Adrenal gland (tissue), 5 donors: Measurements from ENCODE around the gene DDX25.

Source experiments
- POLR2A ChIP-seq, 2 donors: fragments of 450-650 bp; IDR thresholded peaks; one replicate each; pipeline ENCODE4 v1.6.1; 2017; ENCODE audit warnings: antibody characterized with exemption in 2 of 2, mild to moderate bottlenecking in 2 of 2, moderate library complexity in 1 of 2
- TF ChIP-seq, protein P1 (sequence below), 6 experiments: fragments of 450-650 bp in 4 of 6; fragments of 200-600 bp in 2 of 6; sonication (generic) in 1 of 6; IDR thresholded peaks; 1 replicate in 5 of 6; 2 replicates in 1 of 6; pipeline versions ENCODE4 v1.5.1 to v1.8.0; 2016 to 2021; ENCODE audit warnings: antibody characterized with exemption in 6 of 6, mild to moderate bottlenecking in 2 of 6, moderate library complexity in 1 of 6
- donor health status: DM: no; HTN: no; CAD: no.

DNA sequence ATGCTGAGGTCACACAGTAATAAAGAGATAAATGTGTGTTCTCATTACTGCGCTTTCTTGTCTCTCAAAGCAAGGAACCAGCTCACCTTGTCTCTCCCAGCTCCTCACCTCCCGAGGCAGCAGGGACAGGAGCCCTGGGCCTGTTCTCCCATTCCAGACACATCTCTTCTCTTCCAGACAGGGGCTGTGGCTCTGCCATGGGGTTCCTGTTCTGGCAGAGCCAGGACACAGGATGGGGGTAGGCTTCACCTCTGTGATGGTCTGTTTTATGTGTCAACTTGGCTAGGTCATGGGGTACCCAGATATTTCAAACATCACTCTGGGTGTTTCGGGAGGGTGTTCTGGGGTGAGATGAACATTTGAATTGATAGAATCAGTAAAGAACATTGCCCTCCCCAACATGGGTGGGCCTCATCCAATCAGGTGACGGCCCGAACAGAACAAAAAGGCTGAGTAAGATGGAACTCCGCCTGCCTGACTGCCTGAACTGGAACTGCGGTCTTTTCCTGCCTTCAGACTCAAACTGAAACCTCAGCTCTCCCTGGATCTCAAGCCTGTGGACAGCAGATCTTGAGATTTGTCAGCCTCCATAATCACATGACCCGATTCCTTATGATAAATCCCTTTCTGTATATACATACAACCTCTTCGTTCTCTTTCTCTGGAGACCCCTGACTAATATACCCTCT lies 39.5 kb downstream of the DDX25 start:
- TF ChIP-seq, protein P1, sequence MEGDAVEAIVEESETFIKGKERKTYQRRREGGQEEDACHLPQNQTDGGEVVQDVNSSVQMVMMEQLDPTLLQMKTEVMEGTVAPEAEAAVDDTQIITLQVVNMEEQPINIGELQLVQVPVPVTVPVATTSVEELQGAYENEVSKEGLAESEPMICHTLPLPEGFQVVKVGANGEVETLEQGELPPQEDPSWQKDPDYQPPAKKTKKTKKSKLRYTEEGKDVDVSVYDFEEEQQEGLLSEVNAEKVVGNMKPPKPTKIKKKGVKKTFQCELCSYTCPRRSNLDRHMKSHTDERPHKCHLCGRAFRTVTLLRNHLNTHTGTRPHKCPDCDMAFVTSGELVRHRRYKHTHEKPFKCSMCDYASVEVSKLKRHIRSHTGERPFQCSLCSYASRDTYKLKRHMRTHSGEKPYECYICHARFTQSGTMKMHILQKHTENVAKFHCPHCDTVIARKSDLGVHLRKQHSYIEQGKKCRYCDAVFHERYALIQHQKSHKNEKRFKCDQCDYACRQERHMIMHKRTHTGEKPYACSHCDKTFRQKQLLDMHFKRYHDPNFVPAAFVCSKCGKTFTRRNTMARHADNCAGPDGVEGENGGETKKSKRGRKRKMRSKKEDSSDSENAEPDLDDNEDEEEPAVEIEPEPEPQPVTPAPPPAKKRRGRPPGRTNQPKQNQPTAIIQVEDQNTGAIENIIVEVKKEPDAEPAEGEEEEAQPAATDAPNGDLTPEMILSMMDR (IDR thresholded peaks at IDR 0.05) = no peak
- no peak for TF ChIP-seq POLR2A (IDR thresholded peaks at IDR 0.05)
